ENCODE data around the gene ZNF536. TPM values are rescaled to one million over a fixed set of nuclear protein-coding genes. Genes with fewer than 3 reads are reported as not detected.

The ZNF536 gene
- total and polyA plus RNA-seq, 2 donors: 4.9 to 34.4 TPM

GRCh38 chr19:30350692-30351663 lies 21.2 kb upstream of the ZNF536 start:
- H3K4me1 ChIP-seq (ENCODE audit: insufficient read depth): no peaks in the 10 kb centered on the region
- H3K4me3 ChIP-seq (ENCODE audit: low read depth, low read length): no peak overlapping the region
- no peak overlapping the region for H3K27ac ChIP-seq (ENCODE audit: low read depth)
- DNase-seq (ENCODE audit: extremely low spot score): no peak
- no peaks in the 10 kb centered on the region for H3K36me3 ChIP-seq (ENCODE audit: insufficient read depth)
- 78% methylated on average over 7 of the region's 7 CpGs for WGBS

GRCh38 chr19:30351774-30352173 lies 20.4 kb upstream of the ZNF536 start:
- no peaks in the 10 kb centered on the region for H3K4me1 ChIP-seq (ENCODE audit: insufficient read depth)
- H3K4me3 ChIP-seq (ENCODE audit: low read depth, low read length): no peak overlapping the region
- WGBS: 94% methylated on average over 2 of the region's 2 CpGs

GRCh38 chr19:30353394-30353945 lies 18.7 kb upstream of the ZNF536 start:
- no peak overlapping the region for H3K4me3 ChIP-seq (ENCODE audit: low read depth, low read length)
- H3K4me1 ChIP-seq (ENCODE audit: insufficient read depth): no peaks in the 10 kb centered on the region
- no peaks in the 10 kb centered on the region for H3K36me3 ChIP-seq (ENCODE audit: insufficient read depth)
- DNase-seq (ENCODE audit: extremely low spot score): no peak
- 91% methylated on average over 13 of the region's 13 CpGs for WGBS
- no peak overlapping the region for H3K27ac ChIP-seq (ENCODE audit: low read depth)

More at GRCh38 chr19:30351774-30352173, 20.4 kb upstream of the ZNF536 start:
- Histone ChIP-seq H3K36me3 (ENCODE audit: insufficient read depth) (no peaks in the 10 kb centered on the region), H3K27ac (ENCODE audit: low read depth) (no peak overlapping the region)
- no peak for DNase-seq (ENCODE audit: extremely low spot score)

GRCh38 chr19:30355586-30355985 lies 16.6 kb upstream of the ZNF536 start:
- 94% methylated on average over 5 of the region's 5 CpGs for WGBS
- H3K36me3 ChIP-seq (ENCODE audit: insufficient read depth): no peaks in the 10 kb centered on the region
- H3K27ac ChIP-seq (ENCODE audit: low read depth): no peak overlapping the region
- no peak for DNase-seq (ENCODE audit: extremely low spot score)
- no peaks in the 10 kb centered on the region for H3K4me1 ChIP-seq (ENCODE audit: insufficient read depth)
- no peak overlapping the region for H3K4me3 ChIP-seq (ENCODE audit: low read depth, low read length)

- WGBS: 89% methylated on average over 11 of the region's 11 CpGs
- no peak for DNase-seq (ENCODE audit: extremely low spot score)
- no peaks in the 10 kb centered on the region for H3K36me3 ChIP-seq (ENCODE audit: insufficient read depth)
- no peak overlapping the region for H3K27ac ChIP-seq (ENCODE audit: low read depth)
- H3K4me3 ChIP-seq (ENCODE audit: low read depth, low read length): no peak overlapping the region
- no peaks in the 10 kb centered on the region for H3K4me1 ChIP-seq (ENCODE audit: insufficient read depth)
Measured at GRCh38 chr19:30356951-30357579, 15.1 kb upstream of the ZNF536 start.

GRCh38 chr19:30357580-30357954 lies 14.6 kb upstream of the ZNF536 start:
- H3K4me3 ChIP-seq (ENCODE audit: low read depth, low read length): no peak overlapping the region
- no peaks in the 10 kb centered on the region for H3K4me1 ChIP-seq (ENCODE audit: insufficient read depth)
- WGBS: 87% methylated on average over 5 of the region's 5 CpGs
- DNase-seq (ENCODE audit: extremely low spot score): no peak
- H3K27ac ChIP-seq (ENCODE audit: low read depth): no peak overlapping the region
- H3K36me3 ChIP-seq (ENCODE audit: insufficient read depth): no peaks in the 10 kb centered on the region

GRCh38 chr19:30358319-30358718 lies 13.9 kb upstream of the ZNF536 start:
- Histone ChIP-seq H3K27ac (ENCODE audit: low read depth) (no peak overlapping the region), H3K36me3 (ENCODE audit: insufficient read depth) (no peaks in the 10 kb centered on the region), H3K4me1 (ENCODE audit: insufficient read depth) (no peaks in the 10 kb centered on the region), H3K4me3 (ENCODE audit: low read depth, low read length) (no peak overlapping the region)
- DNase-seq (ENCODE audit: extremely low spot score): no peak
- 96% methylated on average over 3 of the region's 3 CpGs for WGBS

GRCh38 chr19:30358821-30359580 lies 13.2 kb upstream of the ZNF536 start:
- WGBS: 81% methylated on average over 13 of the region's 13 CpGs
- H3K27ac ChIP-seq (ENCODE audit: low read depth): no peak overlapping the region
- DNase-seq (ENCODE audit: extremely low spot score): no peak
- H3K4me1 ChIP-seq (ENCODE audit: insufficient read depth): no peaks in the 10 kb centered on the region
- no peak overlapping the region for H3K4me3 ChIP-seq (ENCODE audit: low read depth, low read length)
- no peaks in the 10 kb centered on the region for H3K36me3 ChIP-seq (ENCODE audit: insufficient read depth)

- H3K4me3 ChIP-seq (ENCODE audit: low read depth, low read length): no peak overlapping the region
- WGBS: 75% methylated on average over 9 of the region's 9 CpGs
- DNase-seq (ENCODE audit: extremely low spot score): no peak
- no peaks in the 10 kb centered on the region for H3K36me3 ChIP-seq (ENCODE audit: insufficient read depth)
- H3K4me1 ChIP-seq (ENCODE audit: insufficient read depth): no peaks in the 10 kb centered on the region
- H3K27ac ChIP-seq (ENCODE audit: low read depth): no peak overlapping the region
Measured at GRCh38 chr19:30359936-30360335, 12.2 kb upstream of the ZNF536 start.

GRCh38 chr19:30360376-30361106 lies 11.6 kb upstream of the ZNF536 start:
- H3K36me3 ChIP-seq (ENCODE audit: insufficient read depth): no peaks in the 10 kb centered on the region
- H3K4me3 ChIP-seq (ENCODE audit: low read depth, low read length): no peak overlapping the region
- no peak overlapping the region for H3K27ac ChIP-seq (ENCODE audit: low read depth)
- no peak for DNase-seq (ENCODE audit: extremely low spot score)
- no peaks in the 10 kb centered on the region for H3K4me1 ChIP-seq (ENCODE audit: insufficient read depth)
- WGBS: 52% methylated on average over 18 of the region's 18 CpGs

- 74% methylated on average over 4 of the region's 4 CpGs for WGBS
- no peak for DNase-seq (ENCODE audit: extremely low spot score)
- H3K27ac ChIP-seq (ENCODE audit: low read depth): no peak overlapping the region
- no peak overlapping the region for H3K4me3 ChIP-seq (ENCODE audit: low read depth, low read length)
- H3K4me1 ChIP-seq (ENCODE audit: insufficient read depth): no peaks in the 10 kb centered on the region
- H3K36me3 ChIP-seq (ENCODE audit: insufficient read depth): no peaks in the 10 kb centered on the region
Measured at GRCh38 chr19:30361107-30361447, 11.1 kb upstream of the ZNF536 start.

GRCh38 chr19:30361721-30362120 lies 10.5 kb upstream of the ZNF536 start:
- Histone ChIP-seq H3K27ac (ENCODE audit: low read depth) (no peak overlapping the region), H3K4me1 (ENCODE audit: insufficient read depth) (no peaks in the 10 kb centered on the region), H3K4me3 (ENCODE audit: low read depth, low read length) (no peak overlapping the region), H3K36me3 (ENCODE audit: insufficient read depth) (no peaks in the 10 kb centered on the region)
- DNase-seq (ENCODE audit: extremely low spot score): no peak
- WGBS: 91% methylated on average over 13 of the region's 13 CpGs

- DNase-seq (ENCODE audit: extremely low spot score): no peak
- H3K27ac ChIP-seq (ENCODE audit: low read depth): no peak overlapping the region
- H3K4me3 ChIP-seq (ENCODE audit: low read depth, low read length): no peak overlapping the region
- no peaks in the 10 kb centered on the region for H3K36me3 ChIP-seq (ENCODE audit: insufficient read depth)
- H3K4me1 ChIP-seq (ENCODE audit: insufficient read depth): no peaks in the 10 kb centered on the region
- WGBS: 79% methylated on average over 6 of the region's 6 CpGs
Measured at GRCh38 chr19:30362156-30362754, 9.9 kb upstream of the ZNF536 start.

All from urinary bladder (tissue), 4 donors.